NT2/D1 (cell line): ENCODE data around the gene ARHGEF39.

Source experiments
- DNase-seq: peaks from one replicate; pipeline ENCODE4 v3.0.0-alpha.2; 2011; ENCODE audit warnings: low read depth, low spot score
- H3K27me3 ChIP-seq: 2 replicates; pipeline ENCODE4 v1.6.0; 2011; ENCODE audit warnings: mild to moderate bottlenecking; ENCODE audit not compliant: insufficient read length, insufficient read depth
- H3K36me3 ChIP-seq: 2 replicates; pipeline ENCODE4 v1.6.1; 2011; ENCODE audit warnings: mild to moderate bottlenecking, low read length, mixed read lengths; ENCODE audit not compliant: insufficient read depth, insufficient read length
- H3K4me1 ChIP-seq: 2 replicates; pipeline ENCODE4 v1.5.1; 2011; ENCODE audit not compliant: insufficient read depth, insufficient read length
- H3K4me3 ChIP-seq: 2 replicates; pipeline ENCODE4 v1.5.1; 2011; ENCODE audit warnings: low read depth; ENCODE audit not compliant: insufficient read length
- H3K9ac ChIP-seq: 2 replicates; pipeline ENCODE4 v1.6.0; 2011; ENCODE audit warnings: low read depth; ENCODE audit not compliant: insufficient read length
- H3K9me3 ChIP-seq: 2 replicates; pipeline ENCODE4 v1.5.1; 2011; ENCODE audit warnings: mild to moderate bottlenecking, low read length; ENCODE audit not compliant: insufficient read depth
- SUZ12 ChIP-seq: IDR thresholded peaks from 2 replicates; pipeline ENCODE4 v1.6.1; 2011; ENCODE audit not compliant: insufficient read length, insufficient read depth; ENCODE audit errors: extremely low read depth
- YY1 ChIP-seq: IDR thresholded peaks from 2 replicates; pipeline ENCODE4 v1.6.1; 2011; ENCODE audit not compliant: insufficient read length, insufficient read depth
- ZNF274 ChIP-seq: IDR thresholded peaks from 2 replicates; pipeline ENCODE4 v1.6.1; 2011; ENCODE audit warnings: mild to moderate bottlenecking, low read depth, low read length

Gene ARHGEF39

GRCh38 chr9:35686222-35687203 lies 21.5 kb upstream of the ARHGEF39 start:
- Histone ChIP-seq H3K36me3 (peaks cover 78% of the 10 kb centered on the region), H3K4me1 (peaks cover 27% of the 10 kb centered on the region), H3K9me3 (no peaks in the 10 kb centered on the region), H3K27me3 (no peaks in the 10 kb centered on the region), H3K9ac (peak overlapping the region; percentile 22), H3K4me3 (no peak overlapping the region)
- no peak for DNase-seq
- TF ChIP-seq YY1 (no peak), ZNF274 (no peak), SUZ12 (no peak)

- Histone ChIP-seq H3K4me3 (no peak overlapping the region), H3K36me3 (peaks cover 81% of the 10 kb centered on the region), H3K27me3 (no peaks in the 10 kb centered on the region), H3K9ac (no peak overlapping the region), H3K4me1 (peaks cover 31% of the 10 kb centered on the region), H3K9me3 (no peaks in the 10 kb centered on the region)
- DNase-seq = no peak
- TF ChIP-seq ZNF274 (no peak), YY1 (no peak), SUZ12 (no peak)
These were observed 20.5 kb upstream of the ARHGEF39 start for GRCh38 chr9:35685506-35685905.

GRCh38 chr9:35684921-35685320 lies 19.9 kb upstream of the ARHGEF39 start:
- H3K9ac ChIP-seq = peak overlapping the region; percentile 17

GRCh38 chr9:35683323-35683722 lies 18.3 kb upstream of the ARHGEF39 start:
- Histone ChIP-seq H3K4me1 (peaks cover 31% of the 10 kb centered on the region), H3K9me3 (no peaks in the 10 kb centered on the region), H3K27me3 (no peaks in the 10 kb centered on the region), H3K36me3 (peaks cover 71% of the 10 kb centered on the region), H3K9ac (no peak overlapping the region), H3K4me3 (no peak overlapping the region)
- no peak for TF ChIP-seq SUZ12
- TF ChIP-seq YY1 = no peak
- no peak for TF ChIP-seq ZNF274
- DNase-seq = no peak

More at GRCh38 chr9:35684921-35685320, 19.9 kb upstream of the ARHGEF39 start:
- no peaks in the 10 kb centered on the region for H3K9me3 ChIP-seq
- H3K4me3 ChIP-seq = no peak overlapping the region
- DNase-seq = no peak
- peaks cover 33% of the 10 kb centered on the region for H3K4me1 ChIP-seq
- H3K36me3 ChIP-seq = peaks cover 81% of the 10 kb centered on the region
- no peaks in the 10 kb centered on the region for H3K27me3 ChIP-seq
- TF ChIP-seq YY1 (no peak), SUZ12 (no peak), ZNF274 (no peak)

GRCh38 chr9:35682520-35683315 lies 17.7 kb upstream of the ARHGEF39 start:
- no peak for DNase-seq
- Histone ChIP-seq H3K4me1 (peaks cover 25% of the 10 kb centered on the region), H3K9ac (no peak overlapping the region), H3K4me3 (no peak overlapping the region), H3K9me3 (no peaks in the 10 kb centered on the region), H3K36me3 (peaks cover 65% of the 10 kb centered on the region), H3K27me3 (no peaks in the 10 kb centered on the region)
- TF ChIP-seq ZNF274 (no peak), YY1 (no peak), SUZ12 (no peak)

- no peak for DNase-seq
- Histone ChIP-seq H3K27me3 (no peaks in the 10 kb centered on the region), H3K9me3 (no peaks in the 10 kb centered on the region), H3K4me1 (peaks cover 22% of the 10 kb centered on the region), H3K4me3 (no peak overlapping the region), H3K9ac (no peak overlapping the region), H3K36me3 (peaks cover 58% of the 10 kb centered on the region)
- TF ChIP-seq SUZ12 = no peak
- TF ChIP-seq ZNF274 = no peak
- no peak for TF ChIP-seq YY1
These were observed 17.1 kb upstream of the ARHGEF39 start for GRCh38 chr9:35682051-35682450.
